ENCODE measurements around the gene SLC1A4.
"Not testable (repeated sequence)": the region's sequence is repeated elsewhere in the genome, so short reads cannot be mapped to it uniquely, and the experiment has no call there.

Gene SLC1A4

GRCh38 chr2:64996871-64997307 is 7.7 kb downstream of the SLC1A4 start:
- no peak for DNase-seq

- DNase-seq: no peak
Observed at GRCh38 chr2:64998658-64999061, 9.5 kb downstream of the SLC1A4 start.

- no peak for DNase-seq
Observed at GRCh38 chr2:64999754-65000153, 10.6 kb downstream of the SLC1A4 start.

GRCh38 chr2:65000644-65001043 is 11.4 kb downstream of the SLC1A4 start:
- no peak for DNase-seq

GRCh38 chr2:65003037-65003436 is 13.8 kb downstream of the SLC1A4 start:
- no peak for DNase-seq

- not testable (repeated sequence) for DNase-seq
Observed at GRCh38 chr2:65004232-65004631, 15.0 kb downstream of the SLC1A4 start.

- DNase-seq: no peak
Observed at GRCh38 chr2:65013776-65014175, 24.6 kb downstream of the SLC1A4 start.

- DNase-seq: no peak
Observed at GRCh38 chr2:65015731-65016130, 26.5 kb downstream of the SLC1A4 start.

- DNase-seq: no peak
Observed at GRCh38 chr2:65016789-65017188, 27.6 kb downstream of the SLC1A4 start.

- DNase-seq: no peak
Observed at GRCh38 chr2:65017335-65017734, 28.1 kb downstream of the SLC1A4 start.

- no peak for DNase-seq
Observed at GRCh38 chr2:65018141-65018582, 29.0 kb downstream of the SLC1A4 start.

- no peak for DNase-seq
Observed at GRCh38 chr2:65019010-65019409, 29.8 kb downstream of the SLC1A4 start.

GRCh38 chr2:65019675-65020195 is 30.5 kb downstream of the SLC1A4 start:
- no peak for DNase-seq

GRCh38 chr2:65020251-65020650 is 31.1 kb downstream of the SLC1A4 start:
- DNase-seq: not testable (repeated sequence)

- DNase-seq: no peak
Observed at GRCh38 chr2:65020943-65021528, 31.8 kb downstream of the SLC1A4 start.

- DNase-seq: no peak
Observed at GRCh38 chr2:65021709-65022108, 32.5 kb downstream of the SLC1A4 start.

GRCh38 chr2:65022189-65022588 is 33.0 kb downstream of the SLC1A4 start:
- DNase-seq: no peak

- DNase-seq: no peak
Observed at GRCh38 chr2:65023742-65024141, 34.5 kb downstream of the SLC1A4 start.

- no peak for DNase-seq
Observed at GRCh38 chr2:65024149-65024829, 35.1 kb downstream of the SLC1A4 start.

- no peak for DNase-seq
Observed at GRCh38 chr2:65025453-65026123, 36.4 kb downstream of the SLC1A4 start.

GRCh38 chr2:65026154-65026553 is 37.0 kb downstream of the SLC1A4 start:
- no peak for DNase-seq

GRCh38 chr2:65026704-65027464 is 37.7 kb downstream of the SLC1A4 start:
- no peak for DNase-seq

- DNase-seq: no peak
Observed at GRCh38 chr2:65027616-65028244, 38.5 kb downstream of the SLC1A4 start.
